Measurements from ENCODE around the gene SEMA7A.
"Not testable (repeated sequence)": the region's sequence is repeated elsewhere in the genome, so short reads cannot be mapped to it uniquely, and the experiment has no call there.

SEMA7A gene

DNA sequence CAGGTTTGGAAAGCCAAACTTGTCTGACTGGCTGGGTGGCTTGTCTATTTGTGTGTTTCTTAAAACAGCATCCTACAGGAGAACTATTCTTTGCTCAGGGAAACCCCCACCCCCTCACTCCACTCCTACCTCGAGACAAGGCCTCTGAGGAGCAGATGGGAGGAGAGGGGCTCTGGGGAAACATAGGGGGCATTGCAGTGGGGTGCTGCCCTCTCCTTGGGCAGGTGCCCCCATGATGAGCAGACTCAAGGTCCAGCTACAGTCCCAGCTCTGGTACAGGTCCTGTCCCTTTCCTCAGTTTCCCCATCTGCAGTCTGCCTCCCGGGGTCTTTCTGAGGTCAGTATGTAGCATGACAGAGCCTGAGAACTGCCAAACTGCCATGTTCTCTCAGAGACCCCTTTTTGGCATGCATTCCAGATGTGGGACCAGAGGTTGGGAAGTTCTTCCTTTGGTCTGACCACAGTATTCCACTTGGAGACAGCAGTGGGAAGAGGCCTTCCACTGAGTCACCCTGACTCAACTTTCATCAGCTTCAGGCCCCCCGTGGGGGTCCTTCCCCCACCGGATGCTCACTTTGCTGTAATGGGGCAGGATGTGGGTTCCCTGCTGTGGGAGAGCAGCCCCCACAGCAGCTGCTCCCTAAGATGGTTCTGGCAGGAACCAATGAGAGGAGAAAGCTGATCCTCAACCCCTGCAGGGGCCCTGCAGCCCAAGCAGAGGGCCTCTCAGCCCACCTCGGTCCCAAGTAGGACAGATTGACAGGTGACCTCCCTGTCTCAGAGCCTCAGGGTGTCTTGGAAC lies 34.0 kb downstream of the SEMA7A start:
- no peak for DNase-seq (ENCODE audit: low read depth in 3 of 3)

DNA sequence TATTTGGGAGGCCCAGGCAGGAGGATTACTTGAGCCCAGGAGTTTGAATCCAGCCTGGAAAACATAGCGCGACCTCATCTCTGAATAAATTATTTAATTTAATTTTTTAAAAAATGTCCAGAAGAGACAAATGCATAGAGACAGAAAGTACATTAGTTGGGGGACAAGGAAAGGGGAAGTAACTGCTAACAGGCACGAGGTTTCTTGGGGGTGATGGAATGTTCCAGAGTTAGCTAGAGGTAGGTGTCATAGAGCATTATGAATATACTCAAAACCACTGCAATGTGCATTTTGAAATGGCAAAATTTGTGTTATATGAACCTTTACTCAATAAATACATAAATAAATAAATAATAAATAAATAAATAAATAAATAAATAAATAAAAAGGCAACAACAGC lies 34.7 kb downstream of the SEMA7A start:
- DNase-seq (ENCODE audit: low read depth in 3 of 3) = no peak

DNA sequence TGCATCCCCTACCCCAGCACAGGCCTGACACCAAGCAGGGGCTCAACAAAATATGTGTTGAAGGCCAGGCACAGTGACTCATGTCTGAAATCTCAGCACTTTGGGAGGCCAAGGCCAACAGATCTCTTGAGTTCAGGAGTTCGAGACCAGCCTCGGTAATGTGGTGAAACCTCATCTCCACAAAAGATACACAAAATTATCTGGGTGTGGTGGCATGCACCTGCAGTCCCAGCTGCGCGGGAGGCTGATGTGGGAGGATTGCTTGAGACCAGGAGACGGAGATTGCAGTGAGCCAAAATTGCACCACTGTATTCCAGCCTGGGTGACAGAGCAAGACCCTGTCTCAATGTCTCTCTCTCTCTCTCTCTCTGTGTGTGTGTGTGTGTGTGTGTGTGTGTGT lies 35.6 kb downstream of the SEMA7A start:
- no peak for DNase-seq (ENCODE audit: low read depth in 3 of 3)

DNA sequence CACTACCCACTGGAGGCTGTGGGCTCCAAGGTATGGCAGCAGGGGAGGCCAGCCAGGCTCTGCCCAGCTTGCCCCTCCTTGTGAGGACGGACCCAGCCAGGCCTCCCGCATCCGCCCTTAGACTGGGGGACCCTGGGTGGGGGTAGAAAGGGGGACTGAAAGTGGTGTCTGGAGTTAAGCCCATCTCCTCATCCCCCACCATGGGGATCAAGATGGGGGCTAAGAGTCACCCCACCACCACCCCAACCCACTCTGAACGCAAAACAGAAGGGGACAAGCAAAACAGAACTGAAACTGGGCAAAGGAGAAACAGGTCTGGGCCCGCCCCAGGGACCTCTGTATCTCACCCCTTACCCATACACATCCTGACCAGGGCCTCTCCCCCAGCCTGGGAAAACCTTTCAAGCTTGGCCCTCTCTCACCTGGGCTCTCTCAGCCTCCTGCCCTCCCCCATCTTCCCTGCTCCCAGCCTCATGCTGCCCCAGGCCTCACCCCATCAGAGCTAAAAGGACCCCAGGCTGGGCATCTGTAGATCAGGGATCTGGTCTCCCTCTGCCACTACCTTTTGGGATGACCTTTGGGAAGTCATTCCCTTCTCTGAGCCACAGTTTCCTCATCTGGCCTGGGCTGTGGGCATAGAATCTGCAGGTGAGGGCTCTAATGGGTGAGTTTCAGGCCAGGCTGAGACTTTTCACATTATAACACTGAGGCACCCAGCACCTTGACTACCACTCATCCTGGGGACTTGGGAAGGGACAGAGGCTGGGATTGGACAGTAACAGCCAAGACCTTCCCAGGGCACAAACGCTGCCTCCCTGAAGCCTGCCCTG lies 36.3 kb downstream of the SEMA7A start:
- DNase-seq (ENCODE audit: low read depth in 3 of 3) = no peak

DNA sequence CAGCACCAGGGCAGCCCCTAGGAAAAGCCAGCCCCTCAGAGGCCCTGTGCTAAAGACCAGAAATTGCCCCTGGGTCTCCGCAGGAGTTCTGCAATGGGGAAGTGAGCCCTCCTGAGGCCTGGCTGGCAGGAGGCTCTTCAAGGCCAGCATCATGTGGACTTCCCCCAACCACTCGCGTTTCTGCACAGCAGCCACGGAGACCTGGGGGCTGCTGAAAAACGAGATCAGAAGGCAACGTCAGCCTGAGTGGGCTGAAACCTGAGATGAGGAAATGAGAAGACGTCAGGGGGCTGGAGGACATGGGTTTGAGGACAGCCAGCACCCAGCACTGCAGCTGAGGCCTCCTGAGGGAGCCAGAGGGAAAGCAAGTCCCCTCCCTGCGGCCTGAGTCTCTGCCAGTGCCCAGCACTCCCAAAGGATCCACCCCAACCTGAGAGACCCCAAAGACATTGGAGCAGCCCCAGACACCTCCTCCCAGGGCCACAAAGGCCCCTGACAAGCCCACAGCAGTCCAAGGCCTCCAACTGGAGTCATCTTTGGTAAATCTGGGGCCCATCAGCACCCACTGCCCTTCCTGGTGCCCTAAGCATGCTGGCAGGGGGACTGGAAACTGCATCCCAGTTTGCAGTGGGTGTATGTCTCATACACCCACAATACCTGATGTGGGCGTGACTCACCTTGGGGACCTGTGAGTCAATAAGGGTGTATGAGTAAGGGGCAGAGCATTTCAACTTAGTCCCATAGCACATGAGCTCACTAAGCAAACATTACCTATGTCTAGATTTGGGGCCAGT lies 37.1 kb downstream of the SEMA7A start:
- peak in 1 of 3 donors; percentile 63 for DNase-seq (ENCODE audit: low read depth in 3 of 3)

DNA sequence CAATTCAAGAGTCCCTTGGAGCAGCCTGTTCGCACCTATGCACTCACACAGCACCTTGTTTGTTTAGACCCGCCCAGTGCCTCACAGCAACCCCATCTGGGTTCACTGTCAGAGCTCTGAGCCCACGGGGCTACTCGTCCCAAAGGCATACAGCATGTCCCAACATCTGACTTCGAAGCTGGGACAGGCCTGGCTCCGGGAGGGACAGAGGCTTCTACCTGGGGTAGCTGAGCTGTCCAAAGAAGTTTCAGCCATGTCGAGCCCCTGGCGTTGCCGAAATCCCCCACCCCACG lies 37.7 kb downstream of the SEMA7A start:
- no peak for DNase-seq (ENCODE audit: low read depth in 3 of 3)

DNA sequence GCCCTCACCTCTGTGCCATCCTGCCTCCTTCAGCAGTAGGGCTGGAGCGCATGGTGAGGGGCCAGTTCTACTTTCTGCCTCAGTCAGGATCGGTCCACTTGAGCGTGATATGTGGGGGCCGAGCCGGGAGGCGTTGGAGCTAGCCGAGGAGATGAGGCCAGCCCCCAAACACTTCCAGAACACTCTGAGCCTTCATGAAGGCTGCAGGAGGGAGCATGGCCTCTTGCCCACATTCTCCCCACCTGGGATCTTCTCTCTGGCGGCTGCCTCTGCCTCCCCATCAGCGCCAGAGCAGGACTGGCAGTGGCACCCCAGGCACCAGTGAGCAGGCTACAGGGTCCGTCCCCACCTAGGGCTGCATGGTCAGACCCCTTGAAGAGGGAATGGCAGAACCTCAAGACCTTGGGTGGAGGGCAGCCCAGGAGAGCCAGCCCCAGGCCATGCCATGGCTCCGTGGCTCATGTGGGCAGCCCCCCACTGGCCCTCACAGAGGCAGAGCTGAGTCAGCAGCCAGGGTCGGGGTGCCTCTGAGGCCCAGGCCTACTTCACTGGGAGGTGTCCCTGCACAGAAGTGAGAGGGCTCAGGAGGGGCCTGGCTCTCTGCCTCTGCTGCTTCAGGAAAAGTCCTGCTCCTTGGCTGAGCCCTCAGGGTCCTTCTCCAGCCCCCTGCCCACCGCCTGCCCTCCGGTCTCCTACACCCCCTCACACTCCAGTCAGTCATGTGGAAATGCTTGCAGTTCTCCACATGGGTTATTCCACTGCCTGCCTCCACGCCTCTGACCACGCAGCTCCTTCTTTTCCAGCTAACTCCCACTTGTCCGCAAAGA lies 38.2 kb downstream of the SEMA7A start:
- DNase-seq (ENCODE audit: low read depth in 3 of 3) = no peak

DNA sequence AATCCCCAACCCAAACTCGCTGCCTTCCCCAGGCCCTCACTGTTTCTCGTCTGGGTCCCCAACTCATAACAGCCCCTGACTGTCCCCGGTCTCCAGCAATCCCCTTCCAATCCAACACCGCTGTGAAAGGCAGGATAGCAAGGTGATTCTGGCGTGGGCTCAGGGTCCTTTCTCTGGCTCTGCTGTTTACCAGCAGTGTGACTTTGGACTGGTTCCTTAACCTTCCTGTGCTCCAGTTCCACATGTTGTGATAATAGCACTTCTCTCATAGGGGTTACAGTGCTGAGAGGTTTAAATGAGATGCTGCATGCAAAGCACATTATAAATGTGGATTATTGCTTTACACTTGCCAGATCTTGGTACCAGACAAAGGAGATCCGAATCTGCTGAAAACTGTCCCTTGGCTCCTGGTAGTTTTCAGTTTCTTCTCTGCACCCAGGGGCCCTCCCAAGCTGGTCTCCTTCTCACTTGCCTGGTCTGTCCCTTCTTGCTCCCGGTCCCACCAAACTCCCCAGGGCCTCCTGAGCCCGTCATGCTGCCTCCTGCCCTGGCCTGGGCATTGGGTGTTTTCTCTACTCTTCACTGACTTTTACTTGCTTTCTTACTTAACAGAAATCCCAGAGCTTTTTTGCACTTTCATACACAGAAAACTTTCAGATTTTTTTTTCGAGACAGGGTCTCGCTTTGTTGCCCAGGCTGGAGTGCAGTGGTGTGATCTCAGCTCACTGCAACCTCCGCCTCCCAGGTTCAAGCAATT lies 39.5 kb downstream of the SEMA7A start:
- DNase-seq (ENCODE audit: low read depth in 3 of 3) = no peak

DNA sequence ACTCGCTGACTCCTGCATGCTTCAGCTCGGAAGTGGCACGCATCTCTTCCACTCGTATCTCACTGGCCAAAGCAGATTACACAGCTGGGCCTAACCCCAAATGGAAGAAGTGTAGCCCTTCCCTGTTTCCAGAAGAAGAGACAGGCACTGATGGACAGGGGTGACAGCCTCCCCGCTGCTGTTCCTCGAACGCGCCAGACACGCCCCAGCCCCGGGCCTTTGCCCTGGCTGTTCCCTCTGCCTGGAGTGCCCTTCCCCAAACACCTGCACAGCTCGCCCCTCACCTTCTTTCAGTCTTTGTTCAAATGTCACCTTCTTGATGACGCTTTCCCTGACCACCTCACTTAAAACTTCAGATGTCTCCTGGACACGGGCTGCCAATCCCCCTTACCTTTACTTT lies 40.3 kb downstream of the SEMA7A start:
- no peak for DNase-seq (ENCODE audit: low read depth in 3 of 3)

DNA sequence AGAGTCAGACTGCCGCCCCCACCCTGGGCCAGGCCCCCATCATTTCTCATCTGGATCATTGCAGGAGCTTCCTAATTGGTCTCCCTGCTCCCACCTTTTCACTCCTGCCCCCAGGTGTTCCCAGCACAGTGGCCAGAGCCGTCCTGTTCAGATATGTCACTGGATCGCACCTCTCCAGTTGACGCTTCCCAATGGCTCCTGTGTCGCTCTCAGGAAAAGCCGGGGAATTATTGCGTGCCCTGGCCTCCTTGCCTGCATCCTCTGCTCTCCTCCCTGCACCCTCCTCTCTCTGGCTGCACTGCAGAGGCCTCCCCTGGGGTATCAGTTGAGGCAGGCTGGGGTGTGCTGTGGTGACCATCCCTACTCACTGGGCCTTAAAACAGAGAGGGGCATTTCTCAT lies 40.9 kb downstream of the SEMA7A start:
- no peak for DNase-seq (ENCODE audit: low read depth in 3 of 3)

DNA sequence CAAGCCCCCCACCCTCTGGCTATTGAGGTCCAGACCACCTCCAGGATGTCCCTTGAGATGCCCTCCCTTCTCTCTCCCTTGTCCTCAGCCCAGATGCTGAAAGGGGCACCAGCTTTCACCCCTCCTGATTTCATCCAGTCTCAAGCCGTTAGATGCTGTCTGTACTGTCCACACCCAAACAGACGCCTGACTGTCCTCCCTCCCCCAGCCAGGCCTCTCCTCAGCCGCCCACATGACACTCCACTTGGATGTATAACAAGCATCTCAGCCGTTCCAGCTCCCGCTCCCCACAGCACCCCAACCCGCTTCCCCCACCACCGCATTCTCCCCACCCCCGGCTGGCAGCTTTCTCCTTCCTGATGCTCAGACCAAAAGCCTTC lies 41.3 kb downstream of the SEMA7A start:
- no peak for DNase-seq (ENCODE audit: low read depth in 3 of 3)

DNA sequence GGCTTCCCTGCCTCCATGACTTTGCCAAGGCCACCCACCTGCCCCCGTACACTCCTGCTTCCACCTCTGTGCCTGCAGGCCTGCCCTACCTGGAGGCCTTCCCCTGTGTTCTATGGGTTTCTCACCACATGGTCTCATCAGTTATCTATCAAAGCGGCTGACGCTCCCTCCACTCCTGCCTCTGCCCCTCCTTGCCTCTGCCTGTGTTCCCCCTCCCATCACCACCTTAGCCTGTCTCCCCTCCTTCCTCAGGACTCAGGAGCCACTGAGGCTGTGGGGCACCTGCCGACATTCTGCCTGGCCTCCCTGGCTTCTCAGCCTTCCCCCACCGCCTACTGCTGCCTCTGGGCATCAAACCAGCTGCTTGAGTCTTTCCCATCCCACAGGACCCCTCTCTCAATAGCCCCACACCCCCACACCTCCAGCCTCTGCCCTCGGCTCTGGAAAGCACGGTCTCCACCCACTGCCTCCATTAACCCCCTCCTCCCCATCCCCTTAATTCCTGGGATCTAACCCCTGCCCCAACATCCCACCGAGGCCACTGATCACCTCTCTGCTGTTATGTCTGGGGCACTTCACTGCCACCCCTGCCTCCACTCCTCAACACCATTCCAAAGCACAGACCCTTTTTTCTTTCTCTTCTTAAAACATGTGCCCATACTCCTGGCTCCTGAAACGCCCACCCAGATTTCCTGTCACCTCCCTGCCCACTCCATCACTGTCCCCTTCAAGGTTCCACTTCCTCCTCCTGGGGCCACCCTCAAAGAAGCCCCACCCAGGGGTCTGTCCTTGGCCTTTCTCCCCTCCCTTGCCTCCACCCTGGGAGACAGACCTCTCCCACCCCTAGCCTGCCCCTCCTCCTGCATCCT lies 41.9 kb downstream of the SEMA7A start:
- no peak for DNase-seq (ENCODE audit: low read depth in 3 of 3)

DNA sequence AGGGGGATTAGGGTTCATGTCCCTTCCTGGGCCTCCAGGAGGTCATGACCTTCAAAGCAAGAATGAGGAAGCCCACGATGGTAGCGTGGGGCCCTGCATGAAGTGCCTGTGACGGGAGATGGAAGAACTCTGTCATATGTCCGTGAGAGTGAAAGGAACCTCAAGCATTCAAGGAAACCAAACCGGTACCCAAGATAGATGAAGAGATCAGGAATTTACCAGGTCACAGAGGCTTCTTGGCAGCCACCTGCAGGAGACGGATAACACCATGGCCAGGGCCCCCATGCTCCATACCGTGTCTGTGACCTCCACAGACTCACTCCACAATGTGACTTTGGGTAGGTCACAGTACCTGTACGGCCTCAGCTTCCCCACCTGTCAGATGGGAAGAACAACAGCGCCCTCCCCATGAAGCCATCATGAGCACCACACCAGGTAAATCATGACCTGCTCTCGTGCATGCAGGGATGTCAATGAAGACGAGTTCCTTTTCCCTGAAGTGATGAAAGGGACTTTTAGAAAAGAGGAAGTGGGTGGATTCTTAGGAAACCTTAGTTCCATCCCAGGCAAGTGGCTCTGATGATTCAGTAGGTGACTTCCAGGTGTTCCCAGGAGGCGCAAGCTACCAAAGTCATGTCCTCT lies 43.0 kb downstream of the SEMA7A start:
- DNase-seq (ENCODE audit: low read depth in 3 of 3) = no peak

DNA sequence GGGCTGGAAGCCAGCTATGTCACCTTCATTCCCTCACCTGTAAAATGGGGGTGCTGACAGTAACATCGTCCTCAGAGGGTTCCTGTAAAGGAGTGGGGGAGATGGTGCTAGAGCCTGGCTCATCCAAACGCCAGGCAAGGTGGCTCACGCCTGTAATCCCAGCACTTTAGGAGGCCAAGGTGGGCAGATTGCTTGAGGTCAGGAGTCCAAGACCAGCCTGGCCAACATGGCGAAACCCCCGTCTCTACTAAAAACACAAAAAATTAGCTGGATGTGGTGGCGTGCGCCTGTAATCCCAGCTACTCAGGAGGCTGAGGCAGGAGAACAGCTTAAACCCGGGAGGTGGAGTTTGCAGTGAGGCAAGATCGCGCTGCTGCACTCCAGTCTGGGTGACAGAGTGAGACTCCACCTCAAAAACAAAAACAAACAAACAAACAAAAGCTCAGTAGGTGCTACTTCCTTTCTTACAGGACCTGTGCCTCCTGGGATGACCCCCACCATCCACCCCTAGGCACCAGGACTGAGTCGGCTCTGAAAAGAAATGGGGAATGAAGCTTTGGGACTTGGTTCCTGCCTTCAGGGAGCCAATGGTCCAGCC lies 43.6 kb downstream of the SEMA7A start:
- DNase-seq (ENCODE audit: low read depth in 3 of 3) = not testable (repeated sequence)

DNA sequence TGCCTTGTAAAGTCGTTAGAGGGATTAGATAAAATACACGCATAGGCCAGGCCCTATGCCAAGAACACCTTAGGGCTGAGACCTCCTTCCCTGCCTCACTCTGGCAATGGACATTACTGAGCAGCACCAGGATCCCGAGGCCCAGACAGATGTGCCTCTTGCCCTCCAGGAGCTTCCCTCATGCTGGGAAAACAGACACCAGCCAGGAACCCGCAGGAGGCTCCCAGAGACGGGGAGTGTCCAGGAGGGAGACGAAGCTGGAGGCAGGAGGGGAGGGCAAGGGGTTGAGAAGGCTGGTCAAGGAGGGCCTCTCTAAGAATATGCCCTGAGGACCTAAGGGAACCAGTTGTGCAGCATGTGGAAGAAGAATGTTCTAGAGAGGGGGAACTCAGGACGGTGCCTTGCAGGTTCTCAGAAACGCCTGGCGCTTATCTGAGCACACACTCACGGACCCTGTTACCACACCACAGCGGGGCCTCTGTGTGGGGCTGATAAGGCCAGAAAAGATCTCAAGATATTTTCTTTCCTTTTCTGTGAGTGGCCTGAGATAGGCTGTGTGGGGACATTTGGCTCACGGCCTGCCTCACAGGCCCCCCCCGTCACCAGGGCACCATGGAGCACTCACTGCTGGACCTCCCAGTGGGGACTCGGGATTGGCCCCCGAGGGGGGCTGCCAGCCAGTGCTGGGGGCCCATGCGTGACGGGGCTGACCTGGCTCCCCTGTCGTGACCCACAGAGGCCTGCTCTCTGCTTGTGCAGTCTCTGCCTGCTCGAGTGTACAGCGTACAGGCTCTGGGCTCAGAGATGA lies 44.3 kb downstream of the SEMA7A start:
- DNase-seq (ENCODE audit: low read depth in 3 of 3) = no peak

DNA sequence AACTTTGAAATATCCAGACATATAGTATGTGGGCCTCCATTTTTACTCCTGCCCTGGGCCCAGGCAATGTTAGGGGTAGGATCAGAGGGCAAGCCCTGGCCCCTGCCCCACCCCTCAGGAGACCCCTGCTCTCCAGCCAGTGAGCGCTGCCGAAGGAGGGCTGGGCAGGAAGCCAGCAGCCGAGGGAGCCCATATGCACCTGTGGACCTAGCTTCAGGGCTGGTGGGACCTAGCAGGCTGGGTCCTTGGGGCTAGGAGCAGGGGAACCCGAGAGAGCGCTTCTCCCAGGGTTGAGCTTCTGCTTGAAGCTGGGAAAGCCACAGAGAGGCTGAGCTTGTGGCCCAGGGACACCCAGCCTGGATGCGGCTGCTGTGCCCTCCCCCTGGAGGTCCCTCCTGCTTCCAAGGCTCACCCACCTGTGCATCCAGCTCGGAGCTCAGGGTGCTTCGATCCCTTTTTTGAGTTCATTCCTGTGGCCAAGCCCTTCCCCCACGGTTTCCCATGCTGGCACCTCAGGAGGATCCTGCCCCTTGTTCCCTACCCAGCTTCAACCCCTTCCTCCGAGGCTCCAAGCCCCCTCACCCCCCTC lies 45.3 kb downstream of the SEMA7A start:
- DNase-seq (ENCODE audit: low read depth in 3 of 3) = no peak

DNA sequence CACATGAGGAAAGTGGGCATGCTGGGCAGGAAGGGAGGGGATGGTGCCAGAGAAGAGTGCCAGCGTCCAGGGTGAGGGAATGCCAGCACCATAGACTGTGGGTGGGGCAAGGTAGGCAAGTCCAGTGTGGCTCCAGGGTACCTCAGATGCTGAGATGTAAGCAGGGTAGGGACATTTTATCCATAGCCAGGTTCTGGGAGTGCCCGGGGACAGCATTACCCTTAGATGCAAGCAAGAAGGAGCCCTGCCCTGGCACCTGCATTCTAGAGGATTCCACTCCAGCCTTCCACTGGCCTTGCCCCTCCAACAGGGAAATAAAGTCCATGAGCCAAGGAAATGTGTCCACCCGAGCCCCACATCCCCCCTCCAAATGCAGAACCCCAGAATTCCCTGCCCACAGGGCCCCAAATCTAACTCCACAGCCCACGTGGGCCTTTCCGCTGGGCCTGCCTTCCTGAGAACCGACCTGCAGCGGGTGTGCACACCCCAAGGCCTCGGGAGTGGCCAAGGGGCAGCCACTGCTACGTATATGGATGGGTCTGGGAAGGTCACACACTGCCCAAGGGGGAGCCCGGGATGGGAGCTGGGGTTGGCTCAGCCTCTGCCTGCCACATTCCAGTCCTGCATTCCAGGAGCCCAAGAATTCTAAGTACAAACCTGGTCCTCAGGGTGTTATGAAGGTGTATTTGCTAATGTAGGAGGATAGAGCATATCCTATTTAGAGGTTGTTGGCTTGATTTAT lies 46.0 kb downstream of the SEMA7A start:
- DNase-seq (ENCODE audit: low read depth in 3 of 3) = no peak

Data from stimulated activated CD4-positive, alpha-beta T cell treated with anti-CD3 and anti-CD28 coated beads, TNF-alpha, amount 100 ng/mL, for 48 hours (primary cell).